ENCODE data around the gene MESD. TPM values are rescaled to one million over a fixed set of nuclear protein-coding genes. Genes with fewer than 3 reads are reported as not detected.

The MESD gene
- total and polyA plus RNA-seq, 9 of the 15 experiments (the other 6 are each of a cell fraction or from before 2014, with no cell fraction given) = 11.3 to 39.7 (median 22.8) TPM

DNA sequence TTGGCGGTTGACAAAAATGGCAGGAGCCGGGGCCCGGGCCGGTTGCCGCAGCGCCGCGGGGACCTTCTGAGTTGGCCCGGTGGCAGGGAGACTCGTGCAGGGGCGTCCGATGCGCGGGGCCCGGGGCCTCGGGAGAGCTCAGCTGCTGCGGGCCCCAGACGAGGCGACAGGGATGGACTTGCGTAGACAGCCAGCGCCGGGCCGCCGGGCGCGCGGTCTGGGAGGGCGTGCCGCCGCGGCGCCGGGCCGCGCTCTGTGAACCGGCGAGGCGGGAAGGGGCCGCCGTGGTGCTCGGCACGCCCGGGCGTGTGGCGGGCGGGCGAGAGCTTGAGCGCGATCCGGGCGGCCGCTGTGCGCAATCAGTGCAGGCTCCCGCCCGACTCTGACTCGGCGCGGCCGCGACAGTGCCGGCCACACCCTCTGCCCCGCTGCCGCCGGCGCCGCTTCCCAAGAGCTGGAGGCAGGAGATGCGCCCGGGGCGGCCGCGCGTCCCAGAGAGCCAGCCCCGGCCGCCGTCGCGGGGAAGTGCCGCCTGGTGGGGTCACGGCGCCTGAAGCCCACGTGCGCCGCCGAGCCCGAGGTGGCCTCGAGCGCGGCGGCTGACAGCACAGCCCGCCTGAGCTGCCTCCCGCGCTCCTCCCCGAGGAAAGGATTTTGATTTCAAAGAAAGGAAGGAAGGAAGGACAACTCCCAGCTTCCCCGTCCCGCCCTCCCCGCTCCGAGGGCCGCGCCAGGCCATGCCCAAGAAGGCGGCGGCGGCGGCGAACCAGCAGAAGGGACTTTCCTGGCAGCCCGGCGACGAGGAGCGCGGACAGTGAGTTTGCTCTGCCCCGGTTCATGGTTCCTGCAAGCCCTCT is 11.8 kb upstream of the MESD start (continued):
- TF ChIP-seq, protein P1, sequence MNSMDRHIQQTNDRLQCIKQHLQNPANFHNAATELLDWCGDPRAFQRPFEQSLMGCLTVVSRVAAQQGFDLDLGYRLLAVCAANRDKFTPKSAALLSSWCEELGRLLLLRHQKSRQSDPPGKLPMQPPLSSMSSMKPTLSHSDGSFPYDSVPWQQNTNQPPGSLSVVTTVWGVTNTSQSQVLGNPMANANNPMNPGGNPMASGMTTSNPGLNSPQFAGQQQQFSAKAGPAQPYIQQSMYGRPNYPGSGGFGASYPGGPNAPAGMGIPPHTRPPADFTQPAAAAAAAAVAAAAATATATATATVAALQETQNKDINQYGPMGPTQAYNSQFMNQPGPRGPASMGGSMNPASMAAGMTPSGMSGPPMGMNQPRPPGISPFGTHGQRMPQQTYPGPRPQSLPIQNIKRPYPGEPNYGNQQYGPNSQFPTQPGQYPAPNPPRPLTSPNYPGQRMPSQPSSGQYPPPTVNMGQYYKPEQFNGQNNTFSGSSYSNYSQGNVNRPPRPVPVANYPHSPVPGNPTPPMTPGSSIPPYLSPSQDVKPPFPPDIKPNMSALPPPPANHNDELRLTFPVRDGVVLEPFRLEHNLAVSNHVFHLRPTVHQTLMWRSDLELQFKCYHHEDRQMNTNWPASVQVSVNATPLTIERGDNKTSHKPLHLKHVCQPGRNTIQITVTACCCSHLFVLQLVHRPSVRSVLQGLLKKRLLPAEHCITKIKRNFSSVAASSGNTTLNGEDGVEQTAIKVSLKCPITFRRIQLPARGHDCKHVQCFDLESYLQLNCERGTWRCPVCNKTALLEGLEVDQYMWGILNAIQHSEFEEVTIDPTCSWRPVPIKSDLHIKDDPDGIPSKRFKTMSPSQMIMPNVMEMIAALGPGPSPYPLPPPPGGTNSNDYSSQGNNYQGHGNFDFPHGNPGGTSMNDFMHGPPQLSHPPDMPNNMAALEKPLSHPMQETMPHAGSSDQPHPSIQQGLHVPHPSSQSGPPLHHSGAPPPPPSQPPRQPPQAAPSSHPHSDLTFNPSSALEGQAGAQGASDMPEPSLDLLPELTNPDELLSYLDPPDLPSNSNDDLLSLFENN (IDR thresholded peaks at IDR 0.05; ENCODE audit: low read depth in 2 of 2, low read length in 2 of 2) = no peak
- TF ChIP-seq TBP (optimal IDR thresholded peaks at IDR 0.05; ENCODE audit: low read depth, low read length) (no peak), HMG20A (CRISPR knock-in tag; conservative IDR thresholded peaks at IDR 0.05) (no peak), MYNN (IDR thresholded peaks at IDR 0.05) (no peak), MYNN (CRISPR knock-in tag; IDR thresholded peaks at IDR 0.05) (no peak), ERF (CRISPR knock-in tag; IDR thresholded peaks at IDR 0.05) (no peak)
- TF ChIP-seq, protein P2, sequence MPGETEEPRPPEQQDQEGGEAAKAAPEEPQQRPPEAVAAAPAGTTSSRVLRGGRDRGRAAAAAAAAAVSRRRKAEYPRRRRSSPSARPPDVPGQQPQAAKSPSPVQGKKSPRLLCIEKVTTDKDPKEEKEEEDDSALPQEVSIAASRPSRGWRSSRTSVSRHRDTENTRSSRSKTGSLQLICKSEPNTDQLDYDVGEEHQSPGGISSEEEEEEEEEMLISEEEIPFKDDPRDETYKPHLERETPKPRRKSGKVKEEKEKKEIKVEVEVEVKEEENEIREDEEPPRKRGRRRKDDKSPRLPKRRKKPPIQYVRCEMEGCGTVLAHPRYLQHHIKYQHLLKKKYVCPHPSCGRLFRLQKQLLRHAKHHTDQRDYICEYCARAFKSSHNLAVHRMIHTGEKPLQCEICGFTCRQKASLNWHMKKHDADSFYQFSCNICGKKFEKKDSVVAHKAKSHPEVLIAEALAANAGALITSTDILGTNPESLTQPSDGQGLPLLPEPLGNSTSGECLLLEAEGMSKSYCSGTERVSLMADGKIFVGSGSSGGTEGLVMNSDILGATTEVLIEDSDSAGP (CRISPR knock-in tag; IDR thresholded peaks at IDR 0.05) = no peak
- TF ChIP-seq, protein P3, sequence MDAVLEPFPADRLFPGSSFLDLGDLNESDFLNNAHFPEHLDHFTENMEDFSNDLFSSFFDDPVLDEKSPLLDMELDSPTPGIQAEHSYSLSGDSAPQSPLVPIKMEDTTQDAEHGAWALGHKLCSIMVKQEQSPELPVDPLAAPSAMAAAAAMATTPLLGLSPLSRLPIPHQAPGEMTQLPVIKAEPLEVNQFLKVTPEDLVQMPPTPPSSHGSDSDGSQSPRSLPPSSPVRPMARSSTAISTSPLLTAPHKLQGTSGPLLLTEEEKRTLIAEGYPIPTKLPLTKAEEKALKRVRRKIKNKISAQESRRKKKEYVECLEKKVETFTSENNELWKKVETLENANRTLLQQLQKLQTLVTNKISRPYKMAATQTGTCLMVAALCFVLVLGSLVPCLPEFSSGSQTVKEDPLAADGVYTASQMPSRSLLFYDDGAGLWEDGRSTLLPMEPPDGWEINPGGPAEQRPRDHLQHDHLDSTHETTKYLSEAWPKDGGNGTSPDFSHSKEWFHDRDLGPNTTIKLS (IDR thresholded peaks at IDR 0.05; ENCODE audit: borderline replicate concordance, low read depth) = peak; percentile 62; the same call in 1 of the 2 replicates
- TF ChIP-seq, protein P4, sequence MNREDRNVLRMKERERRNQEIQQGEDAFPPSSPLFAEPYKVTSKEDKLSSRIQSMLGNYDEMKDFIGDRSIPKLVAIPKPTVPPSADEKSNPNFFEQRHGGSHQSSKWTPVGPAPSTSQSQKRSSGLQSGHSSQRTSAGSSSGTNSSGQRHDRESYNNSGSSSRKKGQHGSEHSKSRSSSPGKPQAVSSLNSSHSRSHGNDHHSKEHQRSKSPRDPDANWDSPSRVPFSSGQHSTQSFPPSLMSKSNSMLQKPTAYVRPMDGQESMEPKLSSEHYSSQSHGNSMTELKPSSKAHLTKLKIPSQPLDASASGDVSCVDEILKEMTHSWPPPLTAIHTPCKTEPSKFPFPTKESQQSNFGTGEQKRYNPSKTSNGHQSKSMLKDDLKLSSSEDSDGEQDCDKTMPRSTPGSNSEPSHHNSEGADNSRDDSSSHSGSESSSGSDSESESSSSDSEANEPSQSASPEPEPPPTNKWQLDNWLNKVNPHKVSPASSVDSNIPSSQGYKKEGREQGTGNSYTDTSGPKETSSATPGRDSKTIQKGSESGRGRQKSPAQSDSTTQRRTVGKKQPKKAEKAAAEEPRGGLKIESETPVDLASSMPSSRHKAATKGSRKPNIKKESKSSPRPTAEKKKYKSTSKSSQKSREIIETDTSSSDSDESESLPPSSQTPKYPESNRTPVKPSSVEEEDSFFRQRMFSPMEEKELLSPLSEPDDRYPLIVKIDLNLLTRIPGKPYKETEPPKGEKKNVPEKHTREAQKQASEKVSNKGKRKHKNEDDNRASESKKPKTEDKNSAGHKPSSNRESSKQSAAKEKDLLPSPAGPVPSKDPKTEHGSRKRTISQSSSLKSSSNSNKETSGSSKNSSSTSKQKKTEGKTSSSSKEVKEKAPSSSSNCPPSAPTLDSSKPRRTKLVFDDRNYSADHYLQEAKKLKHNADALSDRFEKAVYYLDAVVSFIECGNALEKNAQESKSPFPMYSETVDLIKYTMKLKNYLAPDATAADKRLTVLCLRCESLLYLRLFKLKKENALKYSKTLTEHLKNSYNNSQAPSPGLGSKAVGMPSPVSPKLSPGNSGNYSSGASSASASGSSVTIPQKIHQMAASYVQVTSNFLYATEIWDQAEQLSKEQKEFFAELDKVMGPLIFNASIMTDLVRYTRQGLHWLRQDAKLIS (CRISPR knock-in tag; IDR thresholded peaks at IDR 0.05) = no peak
- TF ChIP-seq, protein P5, sequence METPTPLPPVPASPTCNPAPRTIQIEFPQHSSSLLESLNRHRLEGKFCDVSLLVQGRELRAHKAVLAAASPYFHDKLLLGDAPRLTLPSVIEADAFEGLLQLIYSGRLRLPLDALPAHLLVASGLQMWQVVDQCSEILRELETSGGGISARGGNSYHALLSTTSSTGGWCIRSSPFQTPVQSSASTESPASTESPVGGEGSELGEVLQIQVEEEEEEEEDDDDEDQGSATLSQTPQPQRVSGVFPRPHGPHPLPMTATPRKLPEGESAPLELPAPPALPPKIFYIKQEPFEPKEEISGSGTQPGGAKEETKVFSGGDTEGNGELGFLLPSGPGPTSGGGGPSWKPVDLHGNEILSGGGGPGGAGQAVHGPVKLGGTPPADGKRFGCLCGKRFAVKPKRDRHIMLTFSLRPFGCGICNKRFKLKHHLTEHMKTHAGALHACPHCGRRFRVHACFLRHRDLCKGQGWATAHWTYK (CRISPR knock-in tag; IDR thresholded peaks at IDR 0.05) = no peak
- TF ChIP-seq, protein P6, sequence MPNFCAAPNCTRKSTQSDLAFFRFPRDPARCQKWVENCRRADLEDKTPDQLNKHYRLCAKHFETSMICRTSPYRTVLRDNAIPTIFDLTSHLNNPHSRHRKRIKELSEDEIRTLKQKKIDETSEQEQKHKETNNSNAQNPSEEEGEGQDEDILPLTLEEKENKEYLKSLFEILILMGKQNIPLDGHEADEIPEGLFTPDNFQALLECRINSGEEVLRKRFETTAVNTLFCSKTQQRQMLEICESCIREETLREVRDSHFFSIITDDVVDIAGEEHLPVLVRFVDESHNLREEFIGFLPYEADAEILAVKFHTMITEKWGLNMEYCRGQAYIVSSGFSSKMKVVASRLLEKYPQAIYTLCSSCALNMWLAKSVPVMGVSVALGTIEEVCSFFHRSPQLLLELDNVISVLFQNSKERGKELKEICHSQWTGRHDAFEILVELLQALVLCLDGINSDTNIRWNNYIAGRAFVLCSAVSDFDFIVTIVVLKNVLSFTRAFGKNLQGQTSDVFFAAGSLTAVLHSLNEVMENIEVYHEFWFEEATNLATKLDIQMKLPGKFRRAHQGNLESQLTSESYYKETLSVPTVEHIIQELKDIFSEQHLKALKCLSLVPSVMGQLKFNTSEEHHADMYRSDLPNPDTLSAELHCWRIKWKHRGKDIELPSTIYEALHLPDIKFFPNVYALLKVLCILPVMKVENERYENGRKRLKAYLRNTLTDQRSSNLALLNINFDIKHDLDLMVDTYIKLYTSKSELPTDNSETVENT (CRISPR knock-in tag; IDR thresholded peaks at IDR 0.05) = peak; percentile 20; the same call in 1 of the 2 replicates
